Tibial nerve (tissue), 4 donors: Measurements from ENCODE around the gene RNF113B.

Experiments used
- EP300 ChIP-seq, 2 donors: sonication (generic); formaldehyde crosslinking; IDR thresholded peaks; one replicate each; pipeline ENCODE4 v1.6.1; 2017; ENCODE audit warnings: antibody characterized with exemption in 2 of 2, mild to moderate bottlenecking in 1 of 2
- TF ChIP-seq, protein P1 (sequence below), 5 experiments: fragments of 200-600 bp in 3 of 5; fragments of 450-650 bp in 2 of 5; sonication (generic) in 3 of 5; IDR thresholded peaks; one replicate each; pipeline ENCODE4 v1.5.1; 2016 to 2019; ENCODE audit warnings: antibody characterized with exemption in 5 of 5, mild to moderate bottlenecking in 3 of 5, moderate library complexity in 2 of 5

DNA sequence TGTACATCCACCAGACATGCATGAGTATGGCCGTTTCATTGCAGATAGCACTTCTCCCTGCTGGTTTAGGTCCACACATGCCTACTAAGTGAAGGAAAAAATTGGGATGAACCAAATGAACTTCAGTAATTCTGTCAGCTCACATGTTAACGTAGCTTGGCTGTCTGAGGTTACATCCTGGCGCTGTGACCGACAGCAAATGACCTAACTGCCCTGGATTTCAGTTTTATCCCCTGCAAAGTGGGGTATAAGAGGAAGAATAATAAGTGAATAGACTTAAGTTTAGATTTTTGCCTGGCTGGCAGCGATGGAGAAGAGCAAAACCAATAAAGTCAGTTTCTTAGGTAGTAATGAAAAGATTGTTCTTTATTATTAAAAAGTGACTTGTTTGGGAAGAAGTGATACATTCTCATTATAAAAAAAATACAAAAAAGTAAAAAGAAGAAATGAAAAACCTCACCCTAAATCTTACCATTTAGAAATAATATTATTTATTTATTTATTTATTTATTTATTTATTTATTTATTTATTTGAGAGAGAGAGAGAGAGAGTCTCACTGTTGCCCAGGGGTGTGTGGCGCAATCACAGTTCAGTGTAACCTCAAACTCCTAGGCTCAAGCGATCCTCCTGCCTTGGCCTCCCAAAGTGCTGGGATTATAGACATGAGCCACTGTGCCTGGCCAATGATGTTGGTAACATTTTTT, 4.2 kb upstream of the RNF113B start:
- TF ChIP-seq, protein P1, sequence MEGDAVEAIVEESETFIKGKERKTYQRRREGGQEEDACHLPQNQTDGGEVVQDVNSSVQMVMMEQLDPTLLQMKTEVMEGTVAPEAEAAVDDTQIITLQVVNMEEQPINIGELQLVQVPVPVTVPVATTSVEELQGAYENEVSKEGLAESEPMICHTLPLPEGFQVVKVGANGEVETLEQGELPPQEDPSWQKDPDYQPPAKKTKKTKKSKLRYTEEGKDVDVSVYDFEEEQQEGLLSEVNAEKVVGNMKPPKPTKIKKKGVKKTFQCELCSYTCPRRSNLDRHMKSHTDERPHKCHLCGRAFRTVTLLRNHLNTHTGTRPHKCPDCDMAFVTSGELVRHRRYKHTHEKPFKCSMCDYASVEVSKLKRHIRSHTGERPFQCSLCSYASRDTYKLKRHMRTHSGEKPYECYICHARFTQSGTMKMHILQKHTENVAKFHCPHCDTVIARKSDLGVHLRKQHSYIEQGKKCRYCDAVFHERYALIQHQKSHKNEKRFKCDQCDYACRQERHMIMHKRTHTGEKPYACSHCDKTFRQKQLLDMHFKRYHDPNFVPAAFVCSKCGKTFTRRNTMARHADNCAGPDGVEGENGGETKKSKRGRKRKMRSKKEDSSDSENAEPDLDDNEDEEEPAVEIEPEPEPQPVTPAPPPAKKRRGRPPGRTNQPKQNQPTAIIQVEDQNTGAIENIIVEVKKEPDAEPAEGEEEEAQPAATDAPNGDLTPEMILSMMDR (IDR thresholded peaks at IDR 0.05): no peak
- TF ChIP-seq EP300 (IDR thresholded peaks at IDR 0.05): no peak
